HCT116 (cell line): Measurements from ENCODE around the gene SEC16A. TPM values are rescaled to one million over a fixed set of nuclear protein-coding genes. Genes with fewer than 3 reads are reported as not detected.
A peak's percentile ranks its signal among the peaks of the same experiment; 100 is the strongest.

Experiments used
- ATAC-seq: fragments of 200-7000 bp; cut with Tn5 transposase; 2 replicates; pipeline ENCODE4 v1.9.1; 2020; ENCODE audit warnings: mild to moderate bottlenecking, moderate library complexity
- BruUV-seq: library from RNA; stranded (reverse); fragments of 400-500 nt; replicated peaks from 2 replicates; lab custom pipeline; 2021; lab: Mats Ljungman, UMichigan
- CTCF ChIA-PET: fragments of 300-600 bp; sonication (Branson Sonifier 250); formaldehyde crosslinking; loops from one replicate; lab custom pipeline; 2021; ENCODE audit warnings: antibody characterized with exemption; lab: Charles Lee
- POLR2A ChIA-PET: fragments of 300-600, 350-600 bp; sonication (Branson Sonifier 250); formaldehyde crosslinking; loops from one replicate; lab custom pipeline; 2021; ENCODE audit warnings: antibody characterized with exemption; lab: Charles Lee
- RAD21 ChIA-PET, 2 experiments: fragments of 300-600 bp; sonication (Branson Sonifier 250); formaldehyde crosslinking; loops; one replicate each; lab custom pipeline; 2023; ENCODE audit warnings: low total read pairs in 2 of 2; ENCODE audit not compliant: uncharacterized antibody in 2 of 2, unreplicated experiment in 2 of 2, low non-redundant PET in 1 of 2; lab: Charles Lee
- DNase-seq: peaks from one replicate; pipeline ENCODE4 v3.0.0-alpha.2; 2010; ENCODE audit warnings: low read depth, low spot score
- H2AFZ ChIP-seq: fragments of 200-600 bp; shearing (Covaris generic), sonication (generic); 2 replicates; pipeline ENCODE4 v1.6.1; 2017; ENCODE audit warnings: low read depth, mixed run types, mixed read lengths, antibody characterized with exemption, low read length; ENCODE audit not compliant: poor library complexity, severe bottlenecking
- H3K27ac ChIP-seq: 2 replicates; pipeline ENCODE4 v1.5.1; 2012; ENCODE audit warnings: low read depth, low read length
- H3K27me3 ChIP-seq: fragments of 200-600 bp; sonication (generic); 2 replicates; pipeline ENCODE4 v1.6.1; 2016; ENCODE audit warnings: mixed run types, low read length, mixed read lengths; ENCODE audit not compliant: insufficient read depth
- H3K36me3 ChIP-seq, 2 experiments: fragments of 200-500 bp in 1 of 2; fragments of 200-600 bp in 1 of 2; sonication (Bioruptor generic) in 1 of 2; sonication (generic) in 1 of 2; 2 replicates each; pipeline versions ENCODE4 v1.5.1 to v1.6.1; 2014 to 2016; ENCODE audit warnings: low read length in 2 of 2, inconsistent platforms in 1 of 2, mixed read lengths in 1 of 2, mixed run types in 1 of 2; ENCODE audit not compliant: insufficient read depth in 2 of 2, control insufficient read depth in 1 of 2
- H3K4me1 ChIP-seq, 2 experiments: fragments of 200-600 bp in 1 of 2; sonication (generic) in 1 of 2; 2 replicates each; pipeline versions ENCODE4 v1.5.1 to v1.6.1; 2012 to 2017; ENCODE audit warnings: low read length in 2 of 2, inconsistent platforms in 1 of 2, mild to moderate bottlenecking in 1 of 2, mixed read lengths in 1 of 2, mixed run types in 1 of 2, moderate library complexity in 1 of 2; ENCODE audit not compliant: insufficient read depth in 2 of 2, control insufficient read depth in 1 of 2
- H3K4me2 ChIP-seq: fragments of 200-600 bp; sonication (generic); 2 replicates; pipeline ENCODE4 v1.6.1; 2017; ENCODE audit warnings: mixed run types, low read length, mixed read lengths
- H3K4me3 ChIP-seq, 2 experiments: fragments of 200-600 bp in 1 of 2; sonication (generic) in 1 of 2; replicated peaks in 1 of 2; 2 replicates each; pipeline ENCODE4 v1.5.1; 2011 to 2016; ENCODE audit warnings: low read length in 2 of 2, control low read depth in 1 of 2, low read depth in 1 of 2, mild to moderate bottlenecking in 1 of 2, mixed read lengths in 1 of 2, mixed run types in 1 of 2
- H3K79me2 ChIP-seq: fragments of 200-600 bp; sonication (generic); 2 replicates; pipeline ENCODE4 v1.6.1; 2017; ENCODE audit warnings: mild to moderate bottlenecking, mixed run types, low read length, moderate library complexity, mixed read lengths; ENCODE audit not compliant: insufficient read depth
- H3K9ac ChIP-seq: fragments of 200-600 bp; sonication (generic); 2 replicates; pipeline ENCODE4 v1.6.1; 2016; ENCODE audit warnings: low read length, mixed read lengths
- H3K9me2 ChIP-seq: fragments of 200-600 bp; sonication (generic), shearing (Covaris generic); 2 replicates; pipeline ENCODE4 v1.6.1; 2017; ENCODE audit warnings: mixed run types, mild to moderate bottlenecking, moderate library complexity; ENCODE audit not compliant: insufficient read depth
- H3K9me3 ChIP-seq, 2 experiments: fragments of 200-500 bp in 1 of 2; fragments of 200-600 bp in 1 of 2; sonication (Bioruptor generic) in 1 of 2; sonication (generic) in 1 of 2; 2 replicates each; pipeline ENCODE4 v1.6.1; 2014 to 2017; ENCODE audit warnings: low read length in 2 of 2, mixed read lengths in 2 of 2, inconsistent platforms in 1 of 2, low read depth in 1 of 2, mild to moderate bottlenecking in 1 of 2, mixed run types in 1 of 2, moderate library complexity in 1 of 2; ENCODE audit not compliant: control insufficient read depth in 1 of 2, insufficient read depth in 1 of 2
- H4K20me1 ChIP-seq: fragments of 200-600 bp; sonication (generic), shearing (Covaris generic); 2 replicates; pipeline ENCODE4 v1.6.1; 2017; ENCODE audit warnings: mixed run types, mild to moderate bottlenecking, moderate library complexity; ENCODE audit not compliant: insufficient read depth
- CEBPB ChIP-seq: IDR thresholded peaks from 2 replicates; pipeline ENCODE4 v1.6.1; 2012; ENCODE audit warnings: low read depth
- EGR1 ChIP-seq: IDR thresholded peaks from 2 replicates; pipeline ENCODE4 v1.6.1; 2012; ENCODE audit warnings: low read depth
- EZH2 ChIP-seq: fragments of 200-600 bp; sonication (generic); IDR thresholded peaks from 2 replicates; pipeline ENCODE4 v1.6.1; 2017; ENCODE audit warnings: antibody characterized with exemption, mixed run types
- EZH2phosphoT487 ChIP-seq: fragments of 200-600 bp; IDR thresholded peaks from 2 replicates; pipeline ENCODE4 v1.6.1; 2018; ENCODE audit warnings: antibody characterized with exemption, borderline replicate concordance
- FOSL1 ChIP-seq: IDR thresholded peaks from 2 replicates; pipeline ENCODE4 v1.6.1; 2012; ENCODE audit warnings: low read depth
- JUND ChIP-seq: IDR thresholded peaks from 2 replicates; pipeline ENCODE4 v1.6.1; 2012
- POLR2A ChIP-seq: IDR thresholded peaks from 2 replicates; pipeline ENCODE4 v1.7.0; 2011; ENCODE audit warnings: borderline replicate concordance; ENCODE audit not compliant: insufficient read depth, insufficient read length; ENCODE audit errors: extremely low read depth
- POLR2AphosphoS5 ChIP-seq: IDR thresholded peaks from 2 replicates; pipeline ENCODE4 v1.6.1; 2011; ENCODE audit warnings: mild to moderate bottlenecking, low read depth, low read length, moderate library complexity
- RAD21 ChIP-seq: IDR thresholded peaks from 2 replicates; pipeline ENCODE4 v1.6.1; 2012; ENCODE audit warnings: low read depth, mild to moderate bottlenecking
- SIN3A ChIP-seq: IDR thresholded peaks from 2 replicates; pipeline ENCODE4 v1.6.1; 2012; ENCODE audit warnings: low read depth
- SP1 ChIP-seq: IDR thresholded peaks from 2 replicates; pipeline ENCODE4 v1.6.1; 2012; ENCODE audit warnings: low read depth
- TCF7L2 ChIP-seq: IDR thresholded peaks from 2 replicates; pipeline ENCODE4 v1.7.0; 2011; ENCODE audit warnings: borderline replicate concordance, inconsistent platforms; ENCODE audit not compliant: insufficient read depth, insufficient read length; ENCODE audit errors: extremely low read depth
- YY1 ChIP-seq: IDR thresholded peaks from 2 replicates; pipeline ENCODE4 v1.6.1; 2011; ENCODE audit warnings: low read length, low read depth, moderate library complexity, mild to moderate bottlenecking; ENCODE audit not compliant: insufficient replicate concordance; ENCODE audit errors: extremely low read depth
- ZFX ChIP-seq: fragments of 450-650 bp; IDR thresholded peaks from 2 replicates; pipeline ENCODE4 v1.6.1; 2017
- ZNF274 ChIP-seq: fragments of 200-500 bp; sonication (Bioruptor generic); IDR thresholded peaks from 2 replicates; pipeline ENCODE4 v1.6.1; 2014; ENCODE audit warnings: mild to moderate bottlenecking, low read depth, low read length, inconsistent platforms
- intact Hi-C: fragments of 100-400 bp; cut with micrococcal nuclease; formaldehyde crosslinking; loops from 2 replicates; pipeline ENCODE4 v1.10.0; 2022
- total RNA-seq: library from RNA; stranded (reverse); gene quantifications from one replicate; pipeline ENCODE4 v1.2.1, GENCODE V29; 2021; ENCODE audit not compliant: unreplicated experiment
- TF ChIP-seq, protein P1 (sequence below): IDR thresholded peaks from 2 replicates; pipeline ENCODE4 v1.6.1; 2012
- TF ChIP-seq, protein P2 (sequence below), 3 experiments: fragments of 200-600 bp in 1 of 3; sonication (generic) in 1 of 3; IDR thresholded peaks in 2 of 3; conservative IDR thresholded peaks in 1 of 3; 2 replicates each; pipeline ENCODE4 v1.5.1; 2012 to 2017; ENCODE audit warnings: low read depth in 2 of 3, low read length in 2 of 3, antibody characterized with exemption in 1 of 3, borderline replicate concordance in 1 of 3, control low read depth in 1 of 3, mild to moderate bottlenecking in 1 of 3, mixed read lengths in 1 of 3, mixed run types in 1 of 3, moderate library complexity in 1 of 3; ENCODE audit not compliant: insufficient read depth in 1 of 3

SEC16A gene
- total RNA-seq, 1 experiment from 2014 or later: 49.8 TPM

DNA sequence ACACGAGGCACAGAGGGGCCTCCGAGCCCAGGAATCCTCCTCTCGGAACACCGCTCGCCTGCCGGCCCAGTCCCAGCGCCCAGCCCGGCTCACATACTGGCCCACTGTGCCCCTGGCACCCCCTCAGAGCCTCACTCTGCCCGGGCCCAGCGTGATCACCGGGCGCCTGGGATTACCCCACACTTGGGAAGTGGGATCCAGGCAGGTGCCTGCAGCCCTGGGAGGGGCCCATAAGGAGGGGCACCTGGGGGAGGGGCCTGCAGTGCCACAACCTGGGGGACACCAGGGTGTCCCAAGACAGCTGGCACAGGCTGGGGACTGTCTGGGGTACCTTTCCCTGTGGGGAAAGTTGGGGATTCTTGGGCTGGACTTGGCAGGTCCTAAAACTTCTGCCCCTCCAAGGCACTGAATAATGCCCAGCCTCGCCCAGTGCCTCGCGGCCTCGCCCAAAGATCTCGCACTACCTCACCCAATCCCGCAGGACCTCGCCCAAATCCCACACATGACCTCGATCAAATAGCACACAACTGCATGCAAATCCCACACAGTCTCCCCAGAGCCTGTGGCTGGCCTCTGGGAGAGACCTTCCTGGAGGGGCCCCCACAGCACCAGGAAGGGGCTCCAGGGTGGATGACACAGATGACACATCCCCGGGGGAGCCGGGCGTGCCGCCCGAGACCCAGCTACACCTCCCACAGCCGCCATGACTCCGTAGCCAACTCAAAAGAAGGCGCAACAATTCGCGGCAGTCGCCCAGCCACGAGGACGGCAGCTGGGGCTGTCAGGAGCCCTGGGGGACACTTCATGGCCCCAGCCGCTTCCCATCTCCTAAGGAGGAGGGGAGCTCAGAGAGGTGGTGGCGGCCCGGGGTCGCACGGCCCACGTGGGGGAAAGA, 49.3 kb upstream of the SEC16A start:
- H3K27ac ChIP-seq: no peak overlapping the region
- ATAC-seq (no peak), DNase-seq (no peak)
- H3K36me3 ChIP-seq: peaks cover 0 to 2% of the 10 kb centered on the region in 2 experiments; a peak in 1 of 4 replicates
- peak overlapping the region; percentile 28 for H3K4me2 ChIP-seq
- ChIA-PET RAD21 (no interaction called here), CTCF (no interaction called here), POLR2A (no interaction called here)
- no peak overlapping the region for H3K9ac ChIP-seq
- H3K4me1 ChIP-seq: peaks cover 32 to 61% of the 10 kb centered on the region in 2 experiments
- no peaks in the 10 kb centered on the region for H4K20me1 ChIP-seq
- no TSS peak for BruUV-seq
- no peak overlapping the region for H3K4me3 ChIP-seq
- no peak overlapping the region for H2AFZ ChIP-seq
- no peaks in the 10 kb centered on the region for H3K9me2 ChIP-seq
- TF ChIP-seq EGR1 (no peak), TCF7L2 (no peak), EZH2phosphoT487 (no peak), CEBPB (no peak), RAD21 (no peak), POLR2A (no peak), EZH2 (no peak), SP1 (no peak), SIN3A (no peak), ZNF274 (no peak), POLR2AphosphoS5 (no peak), FOSL1 (no peak), YY1 (no peak), JUND (no peak), ZFX (no peak)
- TF ChIP-seq, protein P1, sequence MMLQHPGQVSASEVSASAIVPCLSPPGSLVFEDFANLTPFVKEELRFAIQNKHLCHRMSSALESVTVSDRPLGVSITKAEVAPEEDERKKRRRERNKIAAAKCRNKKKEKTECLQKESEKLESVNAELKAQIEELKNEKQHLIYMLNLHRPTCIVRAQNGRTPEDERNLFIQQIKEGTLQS: no peak
- TF ChIP-seq, protein P2, sequence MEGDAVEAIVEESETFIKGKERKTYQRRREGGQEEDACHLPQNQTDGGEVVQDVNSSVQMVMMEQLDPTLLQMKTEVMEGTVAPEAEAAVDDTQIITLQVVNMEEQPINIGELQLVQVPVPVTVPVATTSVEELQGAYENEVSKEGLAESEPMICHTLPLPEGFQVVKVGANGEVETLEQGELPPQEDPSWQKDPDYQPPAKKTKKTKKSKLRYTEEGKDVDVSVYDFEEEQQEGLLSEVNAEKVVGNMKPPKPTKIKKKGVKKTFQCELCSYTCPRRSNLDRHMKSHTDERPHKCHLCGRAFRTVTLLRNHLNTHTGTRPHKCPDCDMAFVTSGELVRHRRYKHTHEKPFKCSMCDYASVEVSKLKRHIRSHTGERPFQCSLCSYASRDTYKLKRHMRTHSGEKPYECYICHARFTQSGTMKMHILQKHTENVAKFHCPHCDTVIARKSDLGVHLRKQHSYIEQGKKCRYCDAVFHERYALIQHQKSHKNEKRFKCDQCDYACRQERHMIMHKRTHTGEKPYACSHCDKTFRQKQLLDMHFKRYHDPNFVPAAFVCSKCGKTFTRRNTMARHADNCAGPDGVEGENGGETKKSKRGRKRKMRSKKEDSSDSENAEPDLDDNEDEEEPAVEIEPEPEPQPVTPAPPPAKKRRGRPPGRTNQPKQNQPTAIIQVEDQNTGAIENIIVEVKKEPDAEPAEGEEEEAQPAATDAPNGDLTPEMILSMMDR (IDR thresholded peaks at IDR 0.05 in 2 of 3, conservative IDR thresholded peaks at IDR 0.05 in 1 of 3; ENCODE audit: borderline replicate concordance in 1 of 3, insufficient read depth in 1 of 3, low read depth in 2 of 3, low read length in 2 of 3): no peak
- H3K27me3 ChIP-seq: no peaks in the 10 kb centered on the region
- intact Hi-C loops: no loop called here
- H3K79me2 ChIP-seq: peaks cover 51% of the 10 kb centered on the region
- H3K9me3 ChIP-seq: no peaks in the 10 kb centered on the region
